Activated CD4-positive, alpha-beta T cell treated with anti-CD3 and anti-CD28 coated beads for 36 hours (primary cell): ENCODE measurements around the gene CDHR5. TPM values are rescaled to one million over a fixed set of nuclear protein-coding genes. Genes with fewer than 3 reads are reported as not detected.

Source experiments
- ATAC-seq: fragments of 200-7000 bp; cut with Tn5 transposase; one replicate; pipeline ENCODE4 v1.10.0; 2021; ENCODE audit warnings: mild to moderate bottlenecking, moderate library complexity
- CTCF ChIA-PET: fragments of 350-600 bp; sonication (Branson Sonifier 250); formaldehyde crosslinking; loops from one replicate; lab custom pipeline; 2021; ENCODE audit warnings: antibody characterized with exemption; lab: Charles Lee
- POLR2A ChIA-PET: fragments of 350-600 bp; sonication (Branson Sonifier 250); formaldehyde crosslinking; loops from one replicate; lab custom pipeline; 2021; ENCODE audit warnings: antibody characterized with exemption, inconsistent platforms; lab: Charles Lee
- DNase-seq: peaks from one replicate; pipeline ENCODE4 v3.0.0-alpha.2; 2020
- H3K27ac Mint-ChIP-seq: one replicate; pipeline ENCODE4 v1.8.0; 2021; ENCODE audit warnings: mixed read lengths
- H3K27me3 Mint-ChIP-seq: one replicate; pipeline ENCODE4 v1.8.0; 2021; ENCODE audit warnings: mixed read lengths
- H3K36me3 Mint-ChIP-seq: one replicate; pipeline ENCODE4 v1.8.0; 2021; ENCODE audit warnings: low read depth, mixed read lengths
- H3K4me1 Mint-ChIP-seq: one replicate; pipeline ENCODE4 v1.8.0; 2021; ENCODE audit warnings: mixed read lengths
- H3K4me3 Mint-ChIP-seq: one replicate; pipeline ENCODE4 v1.8.0; 2021; ENCODE audit warnings: mild to moderate bottlenecking, moderate library complexity, mixed read lengths
- H3K9me3 Mint-ChIP-seq: one replicate; pipeline ENCODE4 v1.8.0; 2021; ENCODE audit warnings: low read depth, mixed read lengths
- intact Hi-C, 2 experiments: fragments of 100-400 bp; cut with DNase I in 1 of 2; cut with micrococcal nuclease in 1 of 2; formaldehyde crosslinking; loops; one replicate each; pipeline versions ENCODE4 v1.14.2 to v1.15.1; 2022 to 2024; cut with DNase I, micrococcal nuclease
- microRNA-seq: library from miRNA; unstranded; fragments of <30 nt; microRNA quantifications from one replicate; pipeline ENCODE4 v1.2.0, GENCODE V29; 2021; ENCODE audit warnings: borderline replicate concordance
- total RNA-seq, 2 experiments: library from RNA; stranded (reverse); gene quantifications; one replicate each; pipeline ENCODE4 v1.2.3, GENCODE V29; 2021

CDHR5 gene
- total RNA-seq, 2 experiments from 2014 or later = not detected

DNA sequence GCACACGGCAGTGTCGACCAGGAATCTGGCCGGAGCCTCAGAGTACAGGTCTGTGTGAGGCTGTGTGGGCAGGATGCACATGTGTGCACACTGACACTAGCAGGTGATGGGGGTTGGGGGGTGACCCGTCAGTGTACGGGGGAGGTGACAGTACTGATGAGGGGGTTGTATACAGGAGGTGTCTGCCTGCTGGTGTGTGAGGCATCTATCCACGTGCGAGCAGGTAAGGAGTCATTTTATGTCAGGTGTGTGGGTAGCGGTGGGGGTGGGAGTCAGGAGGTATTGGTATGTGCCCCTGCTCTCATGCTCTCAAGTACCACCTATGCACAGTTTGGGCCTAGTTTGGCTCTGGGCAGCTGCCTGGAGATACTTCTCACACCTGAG lies 53.0 kb downstream of the CDHR5 start:
- no peak for ATAC-seq

DNA sequence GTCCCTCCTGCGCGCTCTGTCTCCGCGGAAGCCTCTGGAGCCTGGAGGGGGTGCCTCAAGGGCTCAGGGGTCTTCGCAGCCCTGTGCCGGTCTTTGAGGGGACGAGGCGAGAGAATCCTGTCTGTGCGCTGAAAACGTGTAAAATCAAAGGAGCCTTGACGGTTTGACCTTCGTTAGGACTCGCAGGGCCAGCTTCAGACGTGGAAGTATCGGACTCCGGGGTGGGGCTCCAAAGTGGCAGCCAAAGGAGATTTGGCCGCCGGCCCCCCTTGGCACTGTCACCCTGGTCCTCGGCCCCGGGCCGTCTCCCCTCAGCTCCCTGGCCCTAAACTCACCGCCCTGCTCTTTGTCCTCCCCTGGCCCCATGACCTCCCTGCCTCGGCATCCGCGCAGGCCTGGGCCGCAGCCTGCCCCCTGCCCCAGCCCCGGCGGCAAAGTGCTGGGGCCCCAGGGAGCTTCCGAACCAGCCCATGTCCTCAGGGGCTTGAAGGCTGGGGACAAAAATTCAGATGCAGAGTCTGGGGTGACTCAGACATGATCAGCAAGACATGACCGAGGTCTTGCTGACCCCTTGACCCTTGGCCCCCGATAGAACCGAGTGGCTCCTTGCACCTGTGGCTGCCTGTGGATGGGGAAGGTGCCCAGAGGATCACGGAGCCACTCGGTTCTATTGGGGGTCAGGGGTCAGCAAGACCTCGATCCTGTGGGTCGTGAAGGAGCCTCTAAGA lies 55.4 kb downstream of the CDHR5 start:
- ATAC-seq = no peak
- ChIA-PET POLR2A (interaction anchor here (0.6 to 0.7 kb wide), 2 partner anchors 102 to 294 kb away, joined by 5 read pairs; no protein-coding TSS in a partner anchor), CTCF (interaction anchor here (1.6 kb wide), 1 partner anchor 15 kb away, joined by 4 read pairs; no protein-coding TSS in a partner anchor)
- Mint-ChIP-seq H3K27ac (peak overlapping the region; percentile 72), H3K27me3 (peaks cover 2% of the 10 kb centered on the region), H3K4me1 (peaks cover 4% of the 10 kb centered on the region), H3K9me3 (no peaks in the 10 kb centered on the region), H3K36me3 (peaks cover 12% of the 10 kb centered on the region), H3K4me3 (peak overlapping the region; percentile 77)
- peak; percentile 9 for DNase-seq
- intact Hi-C loops = loop anchor here in 1 of 2 experiments (2.0 kb wide), 3 partner anchors 45 to 119 kb away; partner anchors contain the start of genes IRF7 and PTDSS2

More for the DNA sequence above, 53.0 kb downstream of the CDHR5 start:
- DNase-seq = peak; percentile 12
- peaks cover 14% of the 10 kb centered on the region for H3K4me1 Mint-ChIP-seq
- H3K27ac Mint-ChIP-seq = no peak overlapping the region
- no peaks in the 10 kb centered on the region for H3K9me3 Mint-ChIP-seq
- H3K27me3 Mint-ChIP-seq = peaks cover 10% of the 10 kb centered on the region
- ChIA-PET POLR2A (no interaction called here), CTCF (no interaction called here)
- H3K4me3 Mint-ChIP-seq = no peak overlapping the region
- intact Hi-C loops = loop anchor here in 1 of 2 experiments (10.0 kb wide), 1 partner anchor 223 kb away; the partner anchor contains the start of genes CEND1 and SLC25A22
- peaks cover 9% of the 10 kb centered on the region for H3K36me3 Mint-ChIP-seq

DNA sequence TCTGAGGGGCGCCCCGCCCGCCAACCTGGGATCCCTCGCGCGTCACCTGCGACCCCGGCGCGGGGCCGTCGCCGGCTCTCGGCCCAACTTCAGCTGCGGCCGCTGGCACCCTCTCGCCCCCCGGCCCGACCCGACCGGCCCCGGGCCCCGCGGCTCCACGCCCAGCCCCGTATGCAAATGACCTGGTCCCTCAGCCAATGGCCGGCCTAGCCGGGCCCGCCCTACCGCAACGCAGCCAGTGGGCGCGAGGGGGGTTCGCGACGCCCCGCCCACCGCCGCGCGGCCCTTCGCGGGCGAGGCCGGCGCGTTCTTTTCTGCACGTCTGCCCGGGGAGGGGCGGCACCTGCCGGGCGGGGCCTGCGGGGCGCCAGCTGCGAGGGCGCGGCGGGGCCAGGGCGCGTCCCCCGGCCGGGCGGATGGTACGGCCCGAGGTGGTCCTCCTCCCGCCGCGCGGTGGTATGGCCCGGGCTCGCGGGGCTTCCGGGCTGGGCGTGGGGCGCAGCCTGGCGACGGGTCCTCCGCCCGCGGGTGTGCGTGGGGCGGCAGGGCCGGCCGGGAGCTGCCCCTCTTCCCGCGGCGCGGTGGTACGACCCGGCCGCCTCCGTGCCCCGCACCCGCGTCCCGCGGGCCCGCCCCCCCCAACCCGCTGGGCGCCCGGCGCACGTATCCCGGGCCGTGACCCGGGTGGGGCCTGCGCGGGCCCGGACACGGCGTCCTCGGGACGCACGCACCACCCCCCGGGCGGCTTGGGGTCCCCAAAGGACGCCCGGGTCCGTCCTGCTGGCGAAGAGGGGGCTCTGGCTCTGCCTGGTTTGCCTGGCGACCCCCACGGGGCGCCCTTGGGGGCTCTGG lies 56.2 kb downstream of the CDHR5 start:
- DNase-seq (peak; percentile 97), ATAC-seq (peak; percentile 93)
- CTCF ChIA-PET = interaction anchor here (0.6 to 1.6 kb wide), 2 partner anchors 14 to 36 kb away, joined by 3 to 4 read pairs; no protein-coding TSS in a partner anchor
- Mint-ChIP-seq H3K4me3 (peak overlapping the region; percentile 88), H3K9me3 (no peaks in the 10 kb centered on the region), H3K4me1 (no peaks in the 10 kb centered on the region), H3K36me3 (peaks cover 13% of the 10 kb centered on the region), H3K27me3 (no peaks in the 10 kb centered on the region), H3K27ac (peak overlapping the region; percentile 72)
- POLR2A ChIA-PET = interaction anchor here (0.6 to 0.7 kb wide), 2 partner anchors 293 to 361 kb away, joined by 3 to 5 read pairs; partner anchors contain the start of genes BET1L and RIC8A
- intact Hi-C loops = loop anchor here (1.0 to 2.0 kb wide), 11 partner anchors 8 to 332 kb away; partner anchors contain the start of genes LMNTD2 (in 2 of the 2), RASSF7 (in 2 of the 2), HRAS (in 1 of the 2) and IRF7 (in 1 of the 2)

DNA sequence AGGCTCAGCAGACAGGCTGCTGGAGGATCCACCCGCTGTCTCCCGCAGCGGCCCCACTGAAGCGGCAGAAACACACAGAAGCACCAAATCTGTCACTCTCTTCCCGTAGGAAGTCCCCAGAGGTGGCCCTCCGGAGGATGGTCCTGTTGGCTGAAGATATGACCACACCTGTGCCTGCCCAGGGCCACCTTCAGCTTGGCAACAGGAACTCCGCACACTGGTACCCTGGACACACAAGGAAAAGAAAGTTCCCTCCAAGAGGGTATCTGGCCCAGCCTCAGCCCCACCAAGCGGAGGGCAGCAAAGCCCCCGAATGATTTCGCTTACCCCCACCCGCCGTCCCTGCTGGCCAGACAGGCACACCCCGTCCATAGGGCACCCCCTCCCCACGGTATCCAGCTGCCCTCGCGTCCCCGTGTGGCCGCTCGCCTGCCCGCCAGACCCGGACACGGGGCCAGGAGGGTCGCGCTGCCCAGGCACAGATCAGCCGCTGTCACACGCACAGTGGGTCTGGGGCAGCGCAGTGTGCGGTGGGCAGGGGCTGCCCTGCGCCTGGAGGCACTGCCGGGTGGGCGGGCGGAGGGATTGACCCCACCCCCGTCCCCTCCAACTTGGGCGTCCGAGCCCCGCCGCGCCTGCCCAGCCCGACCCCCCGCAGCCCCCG lies 57.0 kb downstream of the CDHR5 start:
- ATAC-seq = peak; percentile 0
- Mint-ChIP-seq H3K4me3 (peak overlapping the region; percentile 88), H3K27ac (peak overlapping the region; percentile 69), H3K9me3 (no peaks in the 10 kb centered on the region), H3K36me3 (peaks cover 13% of the 10 kb centered on the region), H3K4me1 (no peaks in the 10 kb centered on the region), H3K27me3 (no peaks in the 10 kb centered on the region)
- ChIA-PET CTCF (interaction anchor here (0.6 kb wide), 1 partner anchor 36 kb away, joined by 3 read pairs; no protein-coding TSS in a partner anchor), POLR2A (interaction anchor here (0.6 kb wide), 1 partner anchor 360 kb away, joined by 3 read pairs; the partner anchor contains the start of genes BET1L and RIC8A)
- no peak for DNase-seq
- intact Hi-C loops = loop anchor here (1.0 to 2.0 kb wide), 11 partner anchors 7 to 331 kb away; partner anchors contain the start of genes LMNTD2 (in 2 of the 2), RASSF7 (in 2 of the 2), HRAS (in 1 of the 2) and IRF7 (in 1 of the 2)

DNA sequence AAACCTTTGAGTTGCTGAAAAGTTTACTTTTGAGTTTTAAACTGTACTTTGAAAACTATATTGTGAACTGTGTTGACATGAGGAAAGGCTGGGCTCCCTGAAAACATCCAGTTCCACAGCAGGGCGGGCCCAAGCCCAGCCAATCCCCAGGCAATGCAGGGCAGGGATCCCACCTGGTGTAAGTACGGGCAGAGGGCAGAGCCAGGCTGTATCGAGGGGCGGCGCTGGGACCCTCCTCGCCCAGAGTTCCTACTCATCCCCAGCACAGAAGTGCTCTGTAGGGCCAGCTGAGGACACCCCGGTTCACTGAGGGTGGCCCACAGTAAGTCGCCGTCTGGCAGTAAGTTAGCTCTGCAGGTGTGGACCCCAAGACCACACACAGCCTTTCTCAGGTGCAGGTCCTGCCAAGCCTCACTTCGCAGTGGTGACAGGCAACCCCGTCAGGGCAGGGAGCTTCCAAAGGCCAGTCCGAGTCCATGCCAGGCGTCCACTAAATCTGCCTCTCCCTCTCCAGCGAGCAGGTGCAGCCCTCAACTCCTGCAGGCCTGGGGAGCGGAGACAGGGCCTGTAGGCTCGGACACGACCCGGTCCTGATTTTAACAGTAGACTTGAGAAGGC lies 57.6 kb downstream of the CDHR5 start:
- H3K4me3 Mint-ChIP-seq = peak overlapping the region; percentile 88
- POLR2A ChIA-PET = no interaction called here
- no peaks in the 10 kb centered on the region for H3K9me3 Mint-ChIP-seq
- CTCF ChIA-PET = interaction anchor here (0.6 to 2.0 kb wide), 3 partner anchors 13 to 194 kb away, joined by 3 to 5 read pairs (median 4); no protein-coding TSS in a partner anchor
- intact Hi-C loops = no loop called here
- ATAC-seq (no peak), DNase-seq (no peak)
- H3K27ac Mint-ChIP-seq = peak overlapping the region; percentile 19
- H3K4me1 Mint-ChIP-seq = no peaks in the 10 kb centered on the region
- H3K36me3 Mint-ChIP-seq = peaks cover 13% of the 10 kb centered on the region
- no peaks in the 10 kb centered on the region for H3K27me3 Mint-ChIP-seq

Small RNAs within 50 kb of the gene (microRNA-seq; reads per million reads assigned to microRNA genes)
- 1,429 reads per million, percentile 85 among the genes with 10 or more reads in this experiment for gene MIR210

Other genes with a start within 250 kb of the CDHR5 start
- under 1 TPM; 0.07 to 0.18 TPM for gene PKP3, start 230.7 kb downstream of the CDHR5 start, total RNA-seq
- gene SIGIRR, start 210.0 kb downstream of the CDHR5 start, total RNA-seq = 10 to 100 TPM; 33.0 to 34.9 TPM
- gene ANO9, start 182.9 kb downstream of the CDHR5 start, total RNA-seq = 10 to 100 TPM; 31.7 to 38.8 TPM
- gene PTDSS2, start 174.7 kb downstream of the CDHR5 start, total RNA-seq = 10 to 100 TPM; 14.8 to 18.8 TPM
- 100 to 1,000 TPM; 111 to 116 TPM for gene RNH1, start 117.7 kb downstream of the CDHR5 start, total RNA-seq
- gene HRAS, start 89.4 kb downstream of the CDHR5 start, total RNA-seq = 10 to 100 TPM; 26.8 to 41.9 TPM
- under 1 TPM; 0.96 to 0.98 TPM for gene LRRC56, start 87.4 kb downstream of the CDHR5 start, total RNA-seq
- gene LMNTD2, start 64.2 kb downstream of the CDHR5 start, total RNA-seq = 1 to 10 TPM; 2.7 to 4.9 TPM
- 10 to 100 TPM; 16.8 TPM for gene RASSF7, start 64.0 kb downstream of the CDHR5 start, total RNA-seq
- gene PHRF1, start 48.5 kb downstream of the CDHR5 start, total RNA-seq = 10 to 100 TPM; 40.0 to 44.5 TPM
- gene IRF7, start 9.0 kb downstream of the CDHR5 start, total RNA-seq = 10 to 100 TPM; 57.1 to 62.6 TPM
- gene SCT, start 2.2 kb upstream of the CDHR5 start, total RNA-seq = not detected
- under 1 TPM; 0.30 to 0.47 TPM for gene DRD4, start 12.3 kb upstream of the CDHR5 start, total RNA-seq
- 10 to 100 TPM; 47.4 to 56.6 TPM for gene DEAF1, start 70.3 kb upstream of the CDHR5 start, total RNA-seq
- 10 to 100 TPM; 11.4 to 11.9 TPM for gene TMEM80, start 70.9 kb upstream of the CDHR5 start, total RNA-seq
- 10 to 100 TPM in 1 of 2 experiments, 1 to 10 TPM in 1; 8.0 to 10.5 TPM for gene EPS8L2, start 81.3 kb upstream of the CDHR5 start, total RNA-seq
- gene TALDO1, start 122.5 kb upstream of the CDHR5 start, total RNA-seq = 100 to 1,000 TPM; 239 to 246 TPM
- gene GATD1, start 152.5 kb upstream of the CDHR5 start, total RNA-seq = 10 to 100 TPM; 45.7 to 59.8 TPM
- 1 to 10 TPM in 1 of 2 experiments, under 1 TPM in 1; 0.50 to 1.1 TPM for gene CEND1, start 165.1 kb upstream of the CDHR5 start, total RNA-seq
- gene SLC25A22, start 173.3 kb upstream of the CDHR5 start, total RNA-seq = 10 to 100 TPM; 33.9 to 36.6 TPM
- 10 to 100 TPM; 21.1 to 29.1 TPM for gene PIDD1, start 180.3 kb upstream of the CDHR5 start, total RNA-seq
- gene RPLP2, start 185.0 kb upstream of the CDHR5 start, total RNA-seq = 1,000 to 10,000 TPM; 2,132 to 3,230 TPM
- 10 to 100 TPM; 24.7 to 26.2 TPM for gene PNPLA2, start 194.0 kb upstream of the CDHR5 start, total RNA-seq
- gene CRACR2B, start 203.0 kb upstream of the CDHR5 start, total RNA-seq = under 1 TPM; 0.33 to 0.50 TPM
- gene CD151, start 208.0 kb upstream of the CDHR5 start, total RNA-seq = 10 to 100 TPM; 36.8 to 38.6 TPM
- 10 to 100 TPM; 74.6 to 79.4 TPM for gene POLR2L, start 217.6 kb upstream of the CDHR5 start, total RNA-seq
- 1 to 10 TPM; 5.2 to 6.0 TPM for gene TSPAN4, start 217.9 kb upstream of the CDHR5 start, total RNA-seq